Naive thymus-derived CD8-positive, alpha-beta T cell (primary cell): ENCODE data around the gene ABO. TPM values are rescaled to one million over a fixed set of nuclear protein-coding genes. Genes with fewer than 3 reads are reported as not detected.
"Not testable (repeated sequence)": the region's sequence is repeated elsewhere in the genome, so short reads cannot be mapped to it uniquely, and the experiment has no call there.

Source experiments
- ATAC-seq, 2 donors: fragments of 150-1000 bp; cut with Tn5 transposase in 1 of 2; sonication (Bioruptor Pico), chemical (Tn5 transposase) in 1 of 2; 1 replicate in 1 of 2; 2 replicates in 1 of 2; pipeline ENCODE4 v1.10.0; 2021; ENCODE audit warnings: mild to moderate bottlenecking in 2 of 2, moderate library complexity in 2 of 2
- POLR2A ChIA-PET: fragments of 350-600 bp; sonication (Branson Sonifier 250); formaldehyde crosslinking; loops from one replicate; lab custom pipeline; 2021; ENCODE audit warnings: antibody characterized with exemption; lab: Charles Lee
- DNase-seq, 10 donors: peaks; one replicate each; pipeline versions ENCODE4 v3.0.0 to v3.0.0-alpha.2; 2020 to 2022
- H3K27ac Mint-ChIP-seq, 10 donors: one replicate each; pipeline ENCODE4 v1.8.0; 2020 to 2022; ENCODE audit warnings: mild to moderate bottlenecking in 10 of 10, mixed read lengths in 10 of 10, moderate library complexity in 4 of 10, inconsistent platforms in 1 of 10
- H3K27me3 Mint-ChIP-seq, 5 donors: one replicate each; pipeline ENCODE4 v1.8.0; 2021 to 2022; ENCODE audit warnings: mixed read lengths in 5 of 5
- H3K36me3 Mint-ChIP-seq, 3 donors: one replicate each; pipeline ENCODE4 v1.8.0; 2020 to 2022; ENCODE audit warnings: mixed read lengths in 3 of 3, mild to moderate bottlenecking in 2 of 3, inconsistent platforms in 1 of 3
- H3K4me1 Mint-ChIP-seq, 4 donors: one replicate each; pipeline ENCODE4 v1.8.0; 2021 to 2022; ENCODE audit warnings: mixed read lengths in 4 of 4
- H3K4me3 Mint-ChIP-seq, 10 donors: one replicate each; pipeline ENCODE4 v1.8.0; 2020 to 2022; ENCODE audit warnings: mild to moderate bottlenecking in 10 of 10, mixed read lengths in 10 of 10, moderate library complexity in 6 of 10, inconsistent platforms in 1 of 10
- H3K9me3 Mint-ChIP-seq, 9 donors: one replicate each; pipeline ENCODE4 v1.8.0; 2020 to 2022; ENCODE audit warnings: mixed read lengths in 9 of 9, mild to moderate bottlenecking in 3 of 9, inconsistent platforms in 1 of 9, moderate library complexity in 1 of 9
- polyA plus RNA-seq, 3 donors: library from polyadenylated mRNA; unstranded; fragments of 300-500 nt; fragmentation: Illumina TruSeq; gene quantifications; one replicate each; pipeline ENCODE4 v1.2.3, GENCODE V29; 2021
- total RNA-seq, 8 experiments: library from RNA in 2 of 8; stranded (reverse) in 2 of 8; gene quantifications; one replicate each; pipeline ENCODE4 v1.2.3 and lab custom pipeline; 2021 to 2026

The ABO gene
- total and polyA plus RNA-seq, 5 experiments from 2014 or later: not detected

DNA sequence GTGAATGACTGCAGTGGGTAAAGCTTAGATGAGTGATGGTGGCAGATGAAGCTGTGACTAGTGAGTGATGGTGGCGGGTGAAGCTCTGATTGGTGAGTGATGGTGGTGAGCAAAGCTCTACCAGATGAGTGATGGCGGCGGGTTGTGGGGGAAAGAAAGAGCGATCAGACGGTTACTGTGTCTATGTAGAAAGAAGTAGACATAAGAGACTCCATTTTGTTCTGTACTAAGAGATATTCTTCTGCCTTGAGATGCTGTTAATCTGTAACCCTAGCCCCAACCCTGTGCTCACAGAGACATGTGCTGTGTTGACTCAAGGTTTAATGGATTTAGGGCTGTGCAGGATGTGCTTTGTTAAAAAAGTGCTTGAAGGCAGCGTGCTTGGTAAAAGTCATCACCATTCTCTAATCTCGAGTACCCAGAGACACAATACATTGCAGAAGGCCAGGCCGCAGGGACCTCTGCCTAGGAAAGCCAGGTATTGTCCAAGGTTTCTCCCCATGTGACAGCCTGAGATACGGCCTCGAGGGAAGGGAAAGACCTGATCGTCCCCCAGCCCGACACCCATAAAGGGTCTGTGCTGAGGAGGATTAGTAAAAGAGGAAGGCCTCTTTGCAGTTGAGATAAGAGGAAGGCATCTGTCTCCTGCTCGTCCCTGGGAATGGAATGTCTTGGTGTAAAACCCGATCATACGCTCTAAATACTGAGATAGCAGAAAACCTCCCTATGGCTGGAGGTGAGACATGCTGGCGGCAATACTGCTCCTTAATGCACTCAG, 8.4 kb upstream of the ABO start:
- H3K4me1 Mint-ChIP-seq, POLR2A ChIA-PET, H3K4me3 Mint-ChIP-seq, ATAC-seq, H3K27ac Mint-ChIP-seq, DNase-seq, H3K36me3 Mint-ChIP-seq: not testable (repeated sequence)
- peaks cover 3 to 23% (median 10%) of the 10 kb centered on the region in 5 donors for H3K27me3 Mint-ChIP-seq
- peaks cover 0 to 10% (median 0%) of the 10 kb centered on the region in 9 donors for H3K9me3 Mint-ChIP-seq

DNA sequence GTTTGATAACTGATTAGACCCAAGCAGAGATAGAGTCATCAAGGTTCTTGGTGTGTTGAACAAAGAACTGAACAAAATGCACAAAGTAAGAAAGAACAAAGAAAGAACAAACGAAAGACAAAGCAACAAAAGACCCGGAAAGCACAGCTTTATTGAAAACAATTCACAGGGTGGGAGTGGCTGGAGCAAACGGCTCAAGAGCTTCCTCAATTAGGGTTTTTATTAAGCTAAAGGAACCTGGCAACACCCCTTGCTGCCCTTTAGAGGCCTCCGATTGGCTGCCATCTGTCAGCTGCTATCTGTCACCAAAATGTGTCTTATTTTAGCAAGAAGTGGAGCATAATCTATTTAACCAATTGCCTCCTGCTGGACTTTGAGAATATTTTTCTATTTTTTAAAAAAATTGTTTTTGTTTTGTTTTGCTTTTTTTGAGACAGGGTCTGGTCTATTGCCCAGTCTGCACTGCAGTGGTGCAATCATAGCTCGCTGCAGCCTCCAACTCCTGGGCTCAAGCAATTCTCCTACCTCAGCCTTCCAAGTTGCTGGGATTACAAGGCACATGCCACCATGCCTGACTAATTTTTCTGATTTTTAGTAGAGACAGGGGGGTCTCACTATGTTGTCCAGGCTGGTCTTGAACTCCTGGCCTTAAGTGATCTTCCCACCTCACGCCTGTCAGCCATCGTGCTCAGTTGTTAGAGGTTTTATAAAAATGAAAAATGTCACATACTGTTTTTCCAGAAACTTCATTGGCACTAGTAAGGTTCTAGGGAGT, 7.7 kb upstream of the ABO start:
- H3K27ac Mint-ChIP-seq: no peak overlapping the region
- peaks cover 5 to 30% (median 15%) of the 10 kb centered on the region in 5 donors for H3K27me3 Mint-ChIP-seq
- no peak overlapping the region for H3K4me3 Mint-ChIP-seq
- no peaks in the 10 kb centered on the region for H3K36me3 Mint-ChIP-seq
- POLR2A ChIA-PET: no interaction called here
- H3K4me1 Mint-ChIP-seq: no peaks in the 10 kb centered on the region
- peaks cover 0 to 4% (median 0%) of the 10 kb centered on the region in 9 donors for H3K9me3 Mint-ChIP-seq
- ATAC-seq (no peak), DNase-seq (no peak)

DNA sequence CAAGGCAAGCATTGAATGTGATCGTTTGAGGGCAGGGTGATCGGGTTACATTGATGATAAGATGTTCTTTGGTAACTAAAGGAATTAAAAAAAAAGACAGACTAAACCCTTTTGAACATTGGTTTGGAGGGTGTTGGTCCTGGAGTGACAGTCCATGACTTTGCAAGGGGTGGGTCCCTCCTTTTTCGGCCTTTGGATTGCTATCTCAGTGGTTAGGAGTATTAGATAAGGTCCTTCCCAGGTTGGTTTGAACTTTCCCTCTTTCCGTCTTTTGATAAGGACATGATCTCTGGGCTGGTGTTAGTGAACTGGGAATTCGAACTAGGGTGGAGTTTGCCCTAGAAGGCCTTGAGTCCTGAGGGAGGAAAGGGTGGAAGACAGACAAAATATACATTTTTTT, 5.4 kb upstream of the ABO start:
- Mint-ChIP-seq H3K36me3 (no peaks in the 10 kb centered on the region), H3K27me3 (peaks cover 11 to 47% (median 25%) of the 10 kb centered on the region in 5 donors), H3K4me1 (peaks cover 0 to 5% (median 2%) of the 10 kb centered on the region in 4 donors), H3K9me3 (peaks cover 0 to 8% (median 0%) of the 10 kb centered on the region in 9 donors), H3K4me3 (no peak overlapping the region), H3K27ac (no peak overlapping the region)
- no peak for ATAC-seq
- DNase-seq: no peak
- POLR2A ChIA-PET: no interaction called here

DNA sequence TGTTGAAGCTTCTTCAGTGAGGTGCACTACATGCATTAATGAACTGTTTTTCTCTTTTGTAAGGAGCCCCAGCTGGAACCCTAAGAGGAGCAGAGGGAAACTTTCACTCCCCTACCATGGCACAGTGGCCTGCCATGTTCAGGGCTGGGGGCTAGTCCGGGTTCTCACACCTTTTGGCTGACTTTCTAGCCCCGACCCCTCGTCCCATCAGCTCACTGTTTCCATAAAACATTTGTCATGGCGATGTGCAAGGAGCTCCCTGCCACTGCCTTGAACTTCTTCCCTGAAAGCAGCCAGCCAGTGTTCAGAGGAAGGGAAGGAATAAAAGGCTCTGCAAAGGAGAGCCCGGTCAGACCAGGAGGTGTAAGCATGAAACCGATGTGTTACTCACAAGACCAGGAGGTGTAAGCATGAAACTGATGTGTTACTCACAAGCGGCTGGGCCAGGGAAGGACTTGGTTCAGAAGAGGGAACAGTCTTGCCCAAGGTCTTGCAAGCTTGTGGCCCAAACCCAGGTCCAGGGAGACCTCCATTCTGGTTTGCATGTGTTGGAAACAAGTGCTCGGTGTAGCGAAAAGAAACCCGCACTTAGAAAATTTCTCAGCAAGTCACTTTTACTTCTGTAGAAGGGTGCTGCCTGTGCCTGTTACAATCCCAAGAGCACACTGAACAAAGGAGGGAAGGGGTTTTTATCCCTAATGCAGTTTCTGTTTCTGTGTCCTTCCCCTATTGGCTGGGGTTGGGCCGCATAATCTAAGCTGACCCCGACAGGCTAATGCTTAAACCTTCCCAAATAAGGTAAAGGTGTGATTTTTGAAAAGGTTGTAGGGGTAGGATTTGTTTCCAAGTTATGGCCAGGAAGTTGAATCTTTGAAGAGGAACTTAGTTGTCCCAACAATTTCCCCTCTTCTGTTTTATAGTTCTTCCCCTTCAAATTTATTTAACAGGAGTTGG, 3.4 kb upstream of the ABO start:
- no peak overlapping the region for H3K4me3 Mint-ChIP-seq
- peaks cover 19 to 57% (median 33%) of the 10 kb centered on the region in 5 donors for H3K27me3 Mint-ChIP-seq
- H3K36me3 Mint-ChIP-seq: no peaks in the 10 kb centered on the region
- peaks cover 0 to 5% (median 3%) of the 10 kb centered on the region in 4 donors for H3K4me1 Mint-ChIP-seq
- ATAC-seq: no peak
- no peak for DNase-seq
- peak overlapping the region in 1 of 10 donors; percentile 37 for H3K27ac Mint-ChIP-seq
- POLR2A ChIA-PET: no interaction called here
- peaks cover 0 to 8% (median 0%) of the 10 kb centered on the region in 9 donors for H3K9me3 Mint-ChIP-seq

DNA sequence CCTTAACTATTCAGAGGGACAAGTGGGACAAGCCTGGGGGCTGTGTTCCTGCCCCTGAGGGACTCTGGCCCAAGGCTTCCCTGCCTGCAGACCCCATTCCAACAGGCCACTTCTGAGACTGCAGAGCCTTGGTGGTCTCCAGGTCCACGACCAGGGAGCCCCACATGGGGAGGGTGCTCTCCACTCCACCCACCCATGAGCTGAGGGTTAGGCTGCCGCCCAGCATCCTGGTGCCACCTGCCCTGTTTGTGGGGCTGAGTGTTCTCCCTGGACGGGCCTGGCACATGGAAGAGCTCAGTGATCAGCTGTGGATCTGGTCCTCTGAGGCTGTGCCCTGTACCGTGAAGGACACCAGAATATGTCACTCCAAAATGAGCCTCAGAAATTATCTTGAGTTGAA, 2.5 kb upstream of the ABO start:
- Mint-ChIP-seq H3K4me1 (peaks cover 0 to 5% (median 4%) of the 10 kb centered on the region in 4 donors), H3K4me3 (no peak overlapping the region), H3K27me3 (peaks cover 25 to 64% (median 39%) of the 10 kb centered on the region in 5 donors), H3K9me3 (peaks cover 0 to 8% (median 0%) of the 10 kb centered on the region in 9 donors), H3K36me3 (no peaks in the 10 kb centered on the region), H3K27ac (no peak overlapping the region)
- DNase-seq: no peak
- POLR2A ChIA-PET: no interaction called here
- ATAC-seq: no peak

DNA sequence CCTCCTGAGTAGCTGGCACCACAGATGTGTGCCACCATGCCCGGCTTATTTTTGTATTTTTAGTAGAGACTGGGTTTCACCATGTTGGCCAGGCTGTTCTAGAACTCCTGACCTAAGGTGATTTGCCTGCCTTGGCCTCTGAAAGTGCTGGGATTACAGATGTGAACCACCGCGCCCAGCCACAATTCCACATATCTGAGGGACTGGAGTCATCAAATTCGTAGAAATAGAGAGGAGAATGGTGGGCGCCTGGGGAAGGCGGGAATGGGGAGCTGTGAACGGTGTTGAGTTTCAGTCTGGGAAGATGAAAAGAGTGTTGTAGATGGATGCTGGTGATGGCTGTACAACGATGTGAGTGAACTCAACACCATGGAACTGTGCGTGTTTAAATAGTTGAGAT, 1.9 kb upstream of the ABO start:
- Mint-ChIP-seq H3K9me3 (peaks cover 0 to 8% (median 0%) of the 10 kb centered on the region in 9 donors), H3K27ac (no peak overlapping the region), H3K36me3 (no peaks in the 10 kb centered on the region), H3K27me3 (peaks cover 25 to 66% (median 42%) of the 10 kb centered on the region in 5 donors), H3K4me1 (peaks cover 0 to 5% (median 4%) of the 10 kb centered on the region in 4 donors), H3K4me3 (peak overlapping the region in 1 of 10 donors; percentile 24)
- no peak for DNase-seq
- POLR2A ChIA-PET: no interaction called here
- ATAC-seq: no peak

DNA sequence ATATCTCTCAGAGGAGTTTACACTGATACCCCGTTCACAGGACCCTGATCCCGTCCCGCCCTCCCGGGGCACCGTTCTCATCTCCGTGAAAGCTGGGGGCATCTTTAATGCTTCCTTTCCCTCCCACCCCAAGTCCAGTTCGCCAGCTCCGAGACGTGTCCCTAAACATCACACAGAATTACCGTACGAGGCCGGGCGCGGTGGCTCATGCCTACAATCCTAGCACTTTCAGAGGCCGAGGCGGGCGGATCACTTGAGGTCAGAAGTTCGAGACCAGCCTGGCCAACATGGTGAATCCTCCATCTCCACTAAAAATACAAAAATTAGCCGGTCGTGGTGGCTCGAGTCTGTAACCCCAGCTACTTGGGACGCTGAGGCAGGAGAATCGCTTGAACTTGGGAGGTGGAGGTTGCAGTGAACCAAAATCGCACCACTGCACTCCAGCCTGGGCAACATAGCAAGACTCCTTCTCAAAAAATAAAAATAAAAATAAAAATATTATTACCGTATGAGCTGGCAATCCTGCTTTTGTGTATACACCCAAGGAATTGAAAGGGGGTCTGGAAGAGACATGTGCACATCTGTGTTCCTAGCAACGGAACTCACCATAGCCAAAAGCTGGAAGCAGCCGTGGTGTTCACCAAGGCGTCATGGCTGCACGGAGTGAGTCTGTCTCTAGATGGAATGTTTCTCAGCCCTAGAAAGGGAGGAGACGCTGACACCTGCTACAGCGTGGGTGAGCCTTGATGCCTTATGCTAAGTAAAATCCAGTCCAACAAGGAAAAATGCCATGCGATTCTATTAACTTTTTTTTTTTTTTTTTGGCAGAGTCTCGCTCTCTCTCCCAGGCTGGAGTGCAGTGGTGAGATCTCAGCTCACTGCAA, 1.2 kb upstream of the ABO start:
- no peak for DNase-seq
- Mint-ChIP-seq H3K4me3 (peak overlapping the region in 4 of 10 donors; percentile 4 to 47 (median 44)), H3K27ac (peak overlapping the region in 1 of 10 donors; percentile 51), H3K4me1 (peaks cover 0 to 5% (median 4%) of the 10 kb centered on the region in 4 donors), H3K9me3 (peaks cover 0 to 8% (median 0%) of the 10 kb centered on the region in 9 donors), H3K36me3 (no peaks in the 10 kb centered on the region), H3K27me3 (peaks cover 25 to 71% (median 46%) of the 10 kb centered on the region in 5 donors)
- no peak for ATAC-seq
- POLR2A ChIA-PET: no interaction called here

DNA sequence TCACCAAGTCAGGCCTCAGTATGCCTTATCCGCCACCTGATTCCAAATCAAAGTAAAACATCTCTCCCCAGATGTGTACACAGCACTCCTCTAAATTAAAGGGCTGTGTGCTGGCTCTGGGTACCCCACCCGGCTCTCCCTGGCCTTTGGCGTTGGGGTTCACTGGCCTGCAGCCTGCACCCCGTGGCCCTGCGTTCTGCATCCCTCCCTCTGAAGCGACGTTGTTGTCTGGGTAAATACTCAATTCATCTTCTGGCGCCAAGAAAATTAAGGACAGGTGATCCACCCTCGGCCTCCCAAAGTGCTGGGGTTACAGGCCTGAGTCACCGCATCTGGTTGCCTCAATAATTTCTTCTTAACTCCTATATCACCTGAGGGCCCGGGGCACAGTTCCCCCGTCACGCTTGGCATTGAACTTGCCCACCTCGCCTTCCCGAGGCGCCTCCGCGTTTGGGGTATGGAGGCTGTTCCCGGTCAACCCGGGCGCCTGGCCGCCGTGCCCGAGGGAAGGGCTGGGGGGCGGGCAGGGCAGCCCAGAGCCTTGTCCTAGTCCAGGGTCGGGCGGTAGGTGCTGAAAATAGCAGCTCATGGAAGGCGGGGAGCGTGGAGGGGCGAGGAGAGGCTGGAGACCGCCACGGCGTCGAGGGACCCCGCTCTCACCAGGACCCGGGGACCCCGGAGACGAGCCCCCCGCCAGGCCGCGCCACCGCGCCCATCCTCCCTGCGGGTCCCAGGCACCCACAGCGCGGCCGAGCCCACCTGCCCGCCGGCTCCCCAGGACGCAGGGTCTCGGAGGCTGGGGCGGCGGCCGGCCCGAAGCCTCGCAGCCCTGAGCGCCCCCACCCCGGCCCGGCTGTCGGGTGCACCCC, 531 bp downstream of the ABO start:
- no peaks in the 10 kb centered on the region for H3K36me3 Mint-ChIP-seq
- no peak for DNase-seq
- H3K4me3 Mint-ChIP-seq: peak overlapping the region in 1 of 10 donors; percentile 16
- POLR2A ChIA-PET: no interaction called here
- ATAC-seq: no peak
- peaks cover 0 to 5% (median 4%) of the 10 kb centered on the region in 4 donors for H3K4me1 Mint-ChIP-seq
- no peak overlapping the region for H3K27ac Mint-ChIP-seq
- H3K27me3 Mint-ChIP-seq: peaks cover 30 to 65% (median 47%) of the 10 kb centered on the region in 5 donors
- H3K9me3 Mint-ChIP-seq: peaks cover 0 to 8% (median 0%) of the 10 kb centered on the region in 9 donors

DNA sequence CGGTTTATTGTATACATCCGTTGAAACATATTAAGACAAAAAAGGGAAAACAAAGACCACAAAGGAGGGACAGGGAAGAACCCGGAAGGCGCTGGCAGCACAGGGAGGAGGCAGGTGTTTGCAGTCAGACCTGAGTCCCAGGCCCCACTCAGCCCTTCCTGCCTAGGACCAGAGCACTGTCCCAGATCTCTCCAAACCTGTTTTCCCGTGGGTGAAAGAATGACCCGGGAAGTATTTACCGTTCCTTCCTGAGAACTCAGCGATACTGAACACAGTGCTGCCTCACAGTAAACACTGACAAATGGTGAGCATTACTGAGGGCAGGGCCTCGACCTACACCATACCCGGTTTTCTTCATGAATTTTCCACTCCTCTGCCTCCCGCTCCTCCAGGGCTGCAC, 1.2 kb downstream of the ABO start:
- Mint-ChIP-seq H3K4me3 (peak overlapping the region in 3 of 10 donors; percentile 9 to 18 (median 16)), H3K36me3 (no peaks in the 10 kb centered on the region), H3K27me3 (peaks cover 27 to 69% (median 45%) of the 10 kb centered on the region in 5 donors), H3K9me3 (peaks cover 0 to 6% (median 0%) of the 10 kb centered on the region in 9 donors), H3K27ac (peak overlapping the region in 1 of 10 donors; percentile 55), H3K4me1 (peaks cover 0 to 5% (median 4%) of the 10 kb centered on the region in 4 donors)
- no peak for DNase-seq
- POLR2A ChIA-PET: no interaction called here
- no peak for ATAC-seq

DNA sequence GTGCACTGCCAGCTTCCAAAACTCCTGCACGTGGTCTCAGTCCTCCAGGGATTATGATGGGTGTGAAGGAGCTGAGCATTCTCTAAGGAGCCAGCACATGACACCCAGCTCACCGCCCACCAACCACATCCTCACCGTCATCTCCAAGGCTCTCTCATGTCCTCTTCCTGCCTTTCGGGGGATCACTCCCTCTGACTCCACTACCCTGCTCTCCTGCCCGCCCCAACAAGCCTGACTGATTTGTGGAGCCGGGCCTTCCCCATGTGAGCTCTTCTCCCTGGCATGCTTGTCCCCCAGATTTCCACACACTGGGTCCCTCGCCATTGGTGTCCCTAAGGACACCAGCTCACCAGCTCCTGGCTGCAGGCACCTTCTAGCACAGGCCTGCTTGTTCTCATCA, 1.9 kb downstream of the ABO start:
- Mint-ChIP-seq H3K27me3 (peaks cover 27 to 67% (median 49%) of the 10 kb centered on the region in 5 donors), H3K36me3 (no peaks in the 10 kb centered on the region), H3K27ac (peak overlapping the region in 1 of 10 donors; percentile 37), H3K4me1 (peaks cover 0 to 5% (median 4%) of the 10 kb centered on the region in 4 donors), H3K4me3 (no peak overlapping the region), H3K9me3 (peaks cover 0 to 5% (median 0%) of the 10 kb centered on the region in 9 donors)
- ATAC-seq (no peak), DNase-seq (peak in 1 of 10 donors; percentile 5)
- POLR2A ChIA-PET: no interaction called here
